OCI-LY3 (cell line): Measurements from ENCODE around the gene DLGAP4.

Source experiments
- EZH2phosphoT487 ChIP-seq: fragments of 200-600 bp; shearing (Covaris generic); IDR thresholded peaks from 2 replicates; pipeline ENCODE4 v1.6.1; 2018; ENCODE audit warnings: antibody characterized with exemption, mixed run types, low read depth
- TF ChIP-seq, protein P1 (sequence below): fragments of 200-600, 300-600 bp; sonication (generic); IDR thresholded peaks from 2 replicates; pipeline ENCODE4 v1.5.1; 2014; ENCODE audit warnings: antibody characterized with exemption, low read length, low read depth

DNA sequence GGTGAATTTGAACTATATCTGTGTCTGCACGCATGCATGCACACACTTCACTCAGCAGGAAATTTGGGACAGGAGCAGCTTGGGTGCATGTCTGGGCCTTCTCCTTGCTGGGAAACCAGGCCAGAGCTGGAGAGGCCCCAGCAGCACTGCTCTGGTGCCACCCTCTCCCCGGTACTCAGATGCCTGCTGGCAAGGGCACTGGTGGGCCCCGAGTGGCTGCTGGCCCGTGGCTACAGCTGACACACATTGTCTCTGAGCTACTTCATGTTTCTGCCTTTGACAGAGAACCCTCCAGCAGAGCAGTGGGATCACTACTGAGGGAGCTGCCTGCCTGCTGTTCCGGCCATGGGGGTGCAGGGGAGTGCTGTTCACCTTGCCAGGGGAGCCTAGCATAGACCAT is 37.5 kb downstream of the DLGAP4 start:
- TF ChIP-seq, protein P1, sequence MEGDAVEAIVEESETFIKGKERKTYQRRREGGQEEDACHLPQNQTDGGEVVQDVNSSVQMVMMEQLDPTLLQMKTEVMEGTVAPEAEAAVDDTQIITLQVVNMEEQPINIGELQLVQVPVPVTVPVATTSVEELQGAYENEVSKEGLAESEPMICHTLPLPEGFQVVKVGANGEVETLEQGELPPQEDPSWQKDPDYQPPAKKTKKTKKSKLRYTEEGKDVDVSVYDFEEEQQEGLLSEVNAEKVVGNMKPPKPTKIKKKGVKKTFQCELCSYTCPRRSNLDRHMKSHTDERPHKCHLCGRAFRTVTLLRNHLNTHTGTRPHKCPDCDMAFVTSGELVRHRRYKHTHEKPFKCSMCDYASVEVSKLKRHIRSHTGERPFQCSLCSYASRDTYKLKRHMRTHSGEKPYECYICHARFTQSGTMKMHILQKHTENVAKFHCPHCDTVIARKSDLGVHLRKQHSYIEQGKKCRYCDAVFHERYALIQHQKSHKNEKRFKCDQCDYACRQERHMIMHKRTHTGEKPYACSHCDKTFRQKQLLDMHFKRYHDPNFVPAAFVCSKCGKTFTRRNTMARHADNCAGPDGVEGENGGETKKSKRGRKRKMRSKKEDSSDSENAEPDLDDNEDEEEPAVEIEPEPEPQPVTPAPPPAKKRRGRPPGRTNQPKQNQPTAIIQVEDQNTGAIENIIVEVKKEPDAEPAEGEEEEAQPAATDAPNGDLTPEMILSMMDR, result no peak
- TF ChIP-seq EZH2phosphoT487, result no peak
